ENCODE measurements around the gene IRAK3.
A peak's percentile ranks its signal among the peaks of the same experiment; 100 is the strongest.

IRAK3 gene

DNA sequence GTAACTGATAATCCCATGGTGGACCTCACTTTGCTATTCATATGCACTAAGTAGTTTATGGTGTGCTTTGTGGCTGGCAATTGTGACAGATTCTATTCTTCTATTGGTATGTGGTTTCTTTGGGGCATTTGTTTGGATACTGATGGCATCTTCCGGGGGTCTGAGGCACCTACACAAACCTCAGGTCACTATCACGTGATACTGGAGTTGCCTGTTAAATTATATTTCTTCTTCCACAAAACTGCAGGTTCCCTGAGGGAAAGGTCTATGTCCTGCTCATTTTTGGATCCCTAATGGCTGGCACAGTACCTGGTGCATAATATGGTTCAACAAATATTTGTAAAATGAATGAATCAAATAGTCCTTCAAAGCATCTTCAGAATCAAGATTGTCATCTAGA, 63.8 kb downstream of the IRAK3 start:
- no peak for DNase-seq (ENCODE audit: low read depth in 3 of 3)

DNA sequence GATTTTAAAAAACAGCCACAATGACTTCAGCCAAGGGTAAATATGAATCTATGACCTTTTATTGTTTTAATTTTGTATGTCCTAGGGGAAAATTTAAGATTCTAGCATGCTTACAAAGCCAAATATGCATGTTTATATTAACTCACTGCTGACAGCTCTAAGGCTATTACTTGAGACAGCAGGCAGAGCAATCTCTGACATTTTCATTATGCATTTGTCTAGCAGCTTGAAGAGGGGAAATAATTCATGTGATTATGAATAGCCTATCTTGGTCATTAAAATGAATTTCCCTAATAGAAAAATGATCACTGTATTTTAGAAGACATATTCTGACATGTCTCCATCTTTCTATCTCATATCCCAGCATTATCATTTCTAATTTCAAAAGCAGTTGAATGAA, 66.7 kb downstream of the IRAK3 start:
- no peak for DNase-seq (ENCODE audit: low read depth in 3 of 3)

DNA sequence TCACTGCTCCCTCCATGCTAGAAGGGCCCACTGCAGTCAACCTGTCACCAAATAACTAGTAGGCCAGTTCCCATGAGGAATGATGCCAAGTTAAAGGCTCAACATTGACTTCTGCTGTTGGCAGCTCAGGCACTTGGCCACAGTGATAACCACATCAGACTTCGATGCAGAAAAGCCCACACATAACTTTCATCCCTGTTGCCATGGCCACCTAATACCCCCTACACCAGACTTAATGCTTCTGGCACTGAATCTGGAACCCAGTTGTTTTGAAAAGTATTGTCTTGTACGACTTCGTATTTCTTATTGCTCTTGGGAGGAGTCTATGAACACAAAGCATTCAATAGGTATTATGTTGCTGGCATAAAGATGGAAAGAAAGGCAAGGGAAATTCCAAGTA, 69.0 kb downstream of the IRAK3 start:
- DNase-seq (ENCODE audit: low read depth in 3 of 3), result no peak

DNA sequence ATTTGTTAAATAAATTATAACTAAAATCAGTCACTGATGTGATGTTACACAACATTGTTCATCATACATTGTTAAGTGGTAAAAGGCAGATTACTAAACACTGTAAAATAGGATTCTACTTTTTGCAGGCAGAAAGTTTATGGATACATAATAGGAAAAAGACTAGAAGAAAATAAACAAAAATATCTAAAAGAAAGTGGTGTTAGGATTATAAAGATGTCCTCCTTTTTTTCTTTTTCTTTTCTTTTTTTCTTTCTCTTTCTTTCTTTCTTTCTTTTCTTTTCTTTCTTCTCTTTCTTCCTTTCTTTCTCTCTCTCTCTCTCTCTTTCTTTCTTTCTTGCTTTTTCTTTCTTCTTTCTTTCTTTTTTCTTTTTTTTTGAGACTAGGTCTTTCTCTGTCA, 73.7 kb downstream of the IRAK3 start:
- no peak for DNase-seq (ENCODE audit: low read depth in 3 of 3)

DNA sequence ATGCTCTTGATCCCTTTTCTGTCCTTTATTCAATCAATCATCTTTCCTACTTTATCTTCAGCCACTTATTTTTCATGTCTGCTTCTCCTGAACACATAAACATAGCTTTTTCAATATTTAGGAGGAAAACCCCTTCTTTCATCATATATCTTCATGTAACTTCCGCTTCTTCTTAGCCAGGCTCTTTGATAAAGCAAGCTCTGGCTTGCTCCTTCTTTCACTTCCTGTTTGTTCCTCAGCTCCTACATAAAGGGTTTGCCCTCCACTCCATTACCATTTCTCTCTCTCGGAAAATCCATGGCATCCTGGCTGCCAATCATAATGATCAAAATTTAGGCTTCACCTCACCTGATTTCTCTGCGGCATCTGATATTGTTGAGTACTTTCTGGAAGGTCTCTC, 79.5 kb downstream of the IRAK3 start:
- no peak for DNase-seq (ENCODE audit: low read depth in 3 of 3)

DNA sequence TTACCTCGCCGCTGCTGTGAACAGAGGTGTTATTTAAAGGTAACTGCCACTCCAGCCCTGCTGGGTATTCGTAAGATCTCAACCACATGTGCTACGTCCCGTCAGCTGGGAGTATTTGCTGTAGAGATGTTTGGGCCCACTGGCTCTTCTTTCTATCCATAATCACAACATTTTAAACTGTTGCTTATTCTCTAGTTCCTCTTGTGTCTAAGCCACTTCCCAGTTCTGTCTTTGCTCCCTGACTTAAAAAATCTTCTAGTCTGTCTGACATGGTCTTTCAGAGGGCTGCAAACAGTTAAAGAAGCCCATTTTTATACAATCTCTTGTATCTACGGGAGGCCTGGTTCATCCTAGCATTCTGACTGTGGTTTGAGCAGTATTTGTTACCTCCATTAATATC, 80.1 kb downstream of the IRAK3 start:
- no peak for DNase-seq (ENCODE audit: low read depth in 3 of 3)

DNA sequence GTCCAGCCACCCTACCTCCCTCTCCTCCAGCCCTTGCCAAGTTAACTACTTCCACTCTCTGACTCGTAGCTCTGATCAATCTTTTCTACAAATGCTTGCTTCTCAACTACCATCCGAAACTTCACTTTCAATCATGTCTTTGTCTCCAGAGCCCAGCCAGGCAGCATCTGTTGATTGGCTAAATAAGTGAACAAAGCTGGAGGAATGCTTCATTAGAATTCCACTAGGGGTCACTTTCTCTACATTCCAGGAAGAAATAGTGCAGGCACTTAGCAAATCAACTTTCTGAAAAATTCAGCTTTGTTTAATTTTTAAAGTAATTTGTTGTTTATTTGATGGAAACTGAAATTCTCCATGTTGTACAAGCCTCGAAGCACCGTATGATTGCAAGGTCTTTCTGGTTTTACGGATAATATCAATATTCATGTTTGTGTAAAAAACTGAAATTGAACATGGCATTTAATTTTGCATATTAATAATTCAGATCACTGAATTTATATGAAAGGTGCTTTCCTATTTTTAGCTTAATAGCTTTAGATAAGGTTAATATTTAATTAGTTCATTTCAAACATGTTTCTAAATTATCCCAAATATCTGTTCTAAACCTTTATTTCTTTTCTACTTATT, 80.9 kb downstream of the IRAK3 start:
- DNase-seq (ENCODE audit: low read depth in 3 of 3), result no peak

DNA sequence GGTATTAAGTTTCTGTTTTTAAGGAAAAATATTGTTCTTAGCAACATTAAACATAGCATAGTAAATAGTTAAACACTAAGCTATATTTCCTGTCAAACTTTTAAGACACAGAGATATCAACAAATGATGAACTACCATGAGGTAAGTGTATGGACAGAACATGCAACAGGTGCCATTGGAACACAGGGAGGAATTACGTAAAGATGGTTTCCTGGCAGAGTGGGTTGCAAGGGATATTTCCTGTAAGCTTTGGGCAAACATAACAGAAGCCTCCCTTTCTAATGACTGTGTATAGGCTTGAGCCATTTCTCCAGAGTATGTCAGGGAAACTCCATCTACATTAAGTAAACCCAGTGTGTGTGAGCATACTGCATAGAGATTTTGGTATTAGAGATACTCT, 81.6 kb downstream of the IRAK3 start:
- no peak for DNase-seq (ENCODE audit: low read depth in 3 of 3)

DNA sequence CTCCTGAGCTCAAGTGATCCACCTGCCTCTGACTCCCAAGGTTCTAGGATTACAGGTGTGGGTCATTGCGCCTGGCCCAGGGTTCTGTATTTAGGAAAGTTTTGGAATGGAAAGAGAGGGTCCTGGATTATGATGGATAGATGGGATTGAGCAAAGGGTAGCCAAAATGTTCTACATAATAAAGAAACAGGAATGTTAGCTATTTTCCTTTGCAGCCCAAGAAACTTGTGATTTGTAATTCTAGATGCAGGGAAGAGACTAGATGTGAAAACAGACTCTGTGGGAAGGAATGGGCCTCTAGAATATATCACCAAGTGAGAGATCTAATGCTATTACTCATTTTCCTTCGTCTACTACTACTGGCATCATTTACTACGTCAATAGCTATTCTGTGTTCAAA, 83.6 kb downstream of the IRAK3 start:
- DNase-seq (ENCODE audit: low read depth in 3 of 3), result no peak

DNA sequence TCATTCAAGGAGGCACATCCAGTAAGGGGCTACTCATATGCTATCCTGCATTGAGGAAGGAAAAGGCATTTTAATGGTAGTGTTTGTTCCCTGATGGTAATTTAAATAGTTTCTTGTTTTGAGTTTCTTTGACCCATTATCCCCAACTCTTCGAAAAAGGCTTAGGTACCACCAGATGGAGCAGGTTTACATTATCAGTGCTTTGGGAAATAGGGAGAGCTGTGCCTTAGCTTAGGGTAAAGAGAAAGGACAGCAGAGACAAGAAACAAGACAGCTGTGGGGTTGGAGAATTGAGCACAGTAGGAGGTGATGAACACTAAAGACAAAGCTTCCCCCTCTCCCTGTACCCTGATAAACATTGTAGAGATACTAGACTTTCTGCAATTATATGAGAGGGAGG, 84.1 kb downstream of the IRAK3 start:
- DNase-seq (ENCODE audit: low read depth in 3 of 3), result no peak

DNA sequence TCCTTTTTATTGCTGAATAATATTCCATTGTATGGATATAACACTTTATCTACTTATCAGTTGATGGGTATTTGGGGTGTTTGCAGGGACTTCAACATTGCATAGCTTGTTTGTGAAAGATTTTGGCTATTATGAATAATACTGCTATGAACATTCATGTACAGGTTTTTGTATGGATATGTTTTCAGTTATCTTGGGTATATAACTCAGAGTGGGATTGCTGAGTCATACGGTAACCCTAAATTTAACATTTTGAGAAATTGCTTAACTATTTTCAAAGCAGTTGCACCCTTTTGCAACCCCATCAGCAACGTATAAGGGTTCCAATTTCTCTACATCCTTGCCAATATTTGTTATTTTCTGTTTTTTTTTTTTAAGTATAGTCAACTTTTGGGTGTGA, 86.0 kb downstream of the IRAK3 start:
- DNase-seq (ENCODE audit: low read depth in 3 of 3), result no peak

DNA sequence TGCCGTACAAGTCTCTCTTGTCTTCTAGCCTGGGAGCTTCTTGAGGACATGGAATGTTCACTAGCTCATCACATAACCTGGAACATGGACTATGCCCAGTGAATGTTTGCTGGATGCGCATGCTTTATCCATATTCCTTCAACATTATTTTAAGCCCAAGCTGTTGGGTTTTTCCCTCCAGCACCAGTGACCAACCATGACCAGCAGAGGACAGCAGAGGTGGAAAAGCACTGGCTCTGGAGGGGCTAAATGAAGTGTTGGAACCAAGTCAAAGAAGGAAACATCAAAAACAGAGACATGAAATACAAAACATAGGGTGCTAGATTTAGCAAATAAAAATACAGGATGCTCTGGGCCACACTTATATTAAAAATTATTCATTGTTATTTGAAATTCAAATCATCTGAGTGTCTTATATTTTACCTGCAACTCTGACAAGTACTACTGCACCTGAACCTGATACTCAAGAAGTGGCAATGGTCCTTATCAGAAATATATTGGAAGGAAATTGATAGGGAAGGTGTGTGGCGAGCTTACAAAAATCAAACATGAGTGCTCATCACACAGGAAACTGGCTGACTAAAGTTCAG, 90.2 kb downstream of the IRAK3 start:
- DNase-seq (ENCODE audit: low read depth in 3 of 3), result no peak

DNA sequence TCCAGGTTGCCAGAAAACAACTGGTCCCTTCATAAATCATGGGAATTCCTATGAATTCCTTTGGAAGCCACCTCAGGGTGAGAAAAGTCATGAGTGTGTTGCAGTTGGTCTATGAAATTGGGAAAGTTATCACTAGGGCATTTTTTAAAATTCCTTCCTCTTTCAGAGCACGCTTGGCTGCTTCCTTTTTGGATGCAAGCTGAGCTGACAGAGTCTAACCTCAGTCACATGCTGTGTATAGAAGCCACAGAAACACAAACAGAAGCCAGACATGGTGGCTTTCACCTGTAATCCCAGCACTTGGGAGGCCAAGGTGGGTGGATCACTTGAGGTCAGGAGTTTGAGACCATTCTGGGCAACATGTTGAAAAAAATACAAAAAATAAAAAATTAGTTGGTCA, 91.5 kb downstream of the IRAK3 start:
- DNase-seq (ENCODE audit: low read depth in 3 of 3), result no peak

DNA sequence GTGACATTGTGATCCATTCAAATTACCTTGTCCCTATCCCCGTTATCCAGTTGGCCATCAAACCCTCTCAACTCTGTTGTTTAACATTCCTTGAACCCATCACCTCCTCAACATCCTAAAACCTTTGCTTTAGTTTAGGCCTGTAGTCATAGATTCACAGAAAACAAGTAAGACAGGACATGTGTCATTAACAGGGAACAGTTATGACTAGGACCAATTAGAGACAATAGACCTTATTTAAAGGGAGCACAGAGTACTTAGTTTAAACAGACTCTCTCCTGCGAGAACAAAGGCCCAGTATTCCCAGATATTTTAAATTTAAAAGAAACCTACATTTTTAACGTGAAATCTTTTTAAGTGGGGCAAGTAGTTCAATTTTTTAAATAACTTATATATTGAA, 93.2 kb downstream of the IRAK3 start:
- no peak for DNase-seq (ENCODE audit: low read depth in 3 of 3)

DNA sequence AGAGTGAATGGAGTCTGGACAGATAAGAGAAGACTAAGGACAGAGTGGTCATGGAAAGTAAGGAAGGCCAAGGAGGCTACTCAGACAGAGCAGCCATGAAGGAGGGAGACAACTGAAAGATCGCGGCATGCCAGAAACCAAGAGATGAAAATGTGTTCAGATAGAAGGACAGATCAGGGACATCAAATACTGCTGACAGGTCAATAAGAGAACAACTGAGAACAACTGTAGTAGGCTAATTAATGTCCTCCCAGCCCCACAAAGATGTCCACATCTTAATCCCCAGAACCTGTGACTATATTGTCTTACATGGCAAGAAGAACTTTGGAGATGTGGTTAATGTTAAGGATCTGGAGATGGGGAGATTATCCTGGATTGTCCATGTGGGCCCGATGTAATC, 98.3 kb downstream of the IRAK3 start:
- no peak for DNase-seq (ENCODE audit: low read depth in 3 of 3)

DNA sequence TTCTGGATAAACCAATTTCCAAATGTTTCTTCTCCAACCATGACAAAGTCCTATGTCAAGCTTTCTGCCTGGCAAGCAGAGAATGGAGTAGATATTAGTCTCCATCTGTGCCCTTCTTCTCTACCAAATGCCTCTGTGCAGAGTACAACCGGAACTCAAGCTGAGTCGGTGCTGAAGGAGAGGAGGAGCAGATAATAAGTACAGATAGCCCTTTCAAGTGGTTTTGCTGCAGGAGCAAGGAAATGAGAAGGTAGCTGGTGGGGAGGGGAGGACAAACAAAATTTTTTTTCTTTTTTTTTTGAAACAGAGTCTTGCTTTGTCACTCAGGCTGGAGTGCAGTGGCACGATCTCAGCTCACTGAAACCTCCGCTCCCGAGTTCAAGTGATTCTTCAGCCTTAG, 99.1 kb downstream of the IRAK3 start:
- peak in 1 of 3 experiments; percentile 25 for DNase-seq (ENCODE audit: low read depth in 3 of 3)

DNA sequence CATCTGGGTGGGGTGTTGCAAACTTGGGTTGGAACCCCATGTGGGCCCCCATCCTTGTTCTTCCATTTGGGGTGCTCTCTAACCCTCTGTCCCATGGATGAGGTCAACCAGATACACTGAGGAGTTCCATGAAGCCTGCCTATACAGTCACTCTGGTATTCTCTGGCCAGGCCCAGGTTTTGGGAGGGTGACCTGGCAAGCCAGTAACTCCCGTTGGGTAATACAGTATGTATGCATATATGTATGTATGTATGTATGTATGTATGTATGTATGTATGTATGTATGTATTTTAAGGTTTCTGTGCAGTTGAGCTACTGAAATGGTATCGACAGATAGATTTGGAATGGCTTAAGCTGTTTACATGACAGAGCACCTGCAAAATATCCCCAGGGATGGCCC, 100.5 kb downstream of the IRAK3 start:
- DNase-seq (ENCODE audit: low read depth in 3 of 3), result no peak

DNA sequence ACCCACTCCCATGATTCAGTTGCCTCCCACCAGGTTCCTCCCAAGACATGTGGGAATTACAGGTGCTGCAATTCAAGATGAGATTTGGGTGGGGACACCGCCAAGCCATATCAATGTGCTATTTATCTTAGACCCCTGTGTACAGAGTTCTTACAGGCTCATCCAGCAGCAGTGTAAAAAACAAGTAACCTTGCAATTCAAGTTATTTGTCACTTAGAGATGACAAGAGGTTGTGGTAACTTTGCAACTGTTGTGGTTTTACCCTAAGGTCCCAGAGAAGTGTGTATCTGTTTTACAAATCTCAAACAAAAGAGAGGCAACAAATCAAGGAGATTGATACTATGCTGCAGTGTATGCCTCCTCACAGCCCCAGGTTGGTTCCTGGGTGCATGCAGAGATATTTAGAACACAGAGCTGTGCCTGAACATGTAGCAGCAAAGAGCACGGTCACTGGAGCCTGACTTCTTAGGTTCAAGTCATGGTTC, 101.7 kb downstream of the IRAK3 start:
- DNase-seq (ENCODE audit: low read depth in 3 of 3), result no peak

DNA sequence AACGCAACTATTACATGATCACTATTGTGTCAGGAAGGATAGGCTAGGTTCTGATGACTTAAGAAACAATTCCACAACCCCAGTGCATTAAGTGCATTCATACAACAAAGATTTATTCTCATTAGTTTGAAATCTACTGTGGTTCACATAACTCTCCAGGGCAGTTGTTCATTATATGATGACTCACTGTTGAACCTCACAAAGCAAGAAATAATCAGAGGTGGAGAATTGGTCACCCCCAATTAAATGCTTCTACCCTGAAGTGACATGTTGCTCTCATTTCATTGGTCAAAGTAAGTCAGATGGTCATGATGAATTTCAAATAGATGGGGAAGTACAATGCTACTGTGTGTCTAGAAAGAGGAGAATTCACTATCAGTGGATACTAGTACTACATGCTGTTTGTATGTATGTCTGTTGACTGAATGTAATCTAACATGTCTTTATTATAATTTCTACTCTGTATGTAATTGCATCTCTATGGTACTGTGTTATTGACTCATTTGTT, 107.2 kb downstream of the IRAK3 start:
- no peak for DNase-seq (ENCODE audit: low read depth in 3 of 3)

DNA sequence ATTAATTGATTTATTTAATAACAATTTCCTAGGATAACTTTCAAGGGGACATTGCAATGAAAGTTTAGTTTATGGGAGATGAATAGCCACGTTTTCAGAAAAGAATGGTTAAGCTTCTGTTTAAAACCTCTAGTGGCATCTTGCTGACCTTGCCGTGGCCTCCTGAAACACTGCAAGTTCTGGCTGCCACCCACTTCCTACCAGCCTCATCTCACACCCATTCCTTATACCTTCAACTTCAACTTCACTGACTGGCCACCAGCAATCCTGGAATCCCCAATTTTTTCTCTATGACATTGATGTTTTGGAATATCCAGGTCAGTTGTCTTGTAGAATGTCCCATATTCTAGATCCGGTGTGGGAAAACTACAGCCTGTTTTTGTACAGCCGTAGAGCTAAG, 108.1 kb downstream of the IRAK3 start:
- no peak for DNase-seq (ENCODE audit: low read depth in 3 of 3)

DNA sequence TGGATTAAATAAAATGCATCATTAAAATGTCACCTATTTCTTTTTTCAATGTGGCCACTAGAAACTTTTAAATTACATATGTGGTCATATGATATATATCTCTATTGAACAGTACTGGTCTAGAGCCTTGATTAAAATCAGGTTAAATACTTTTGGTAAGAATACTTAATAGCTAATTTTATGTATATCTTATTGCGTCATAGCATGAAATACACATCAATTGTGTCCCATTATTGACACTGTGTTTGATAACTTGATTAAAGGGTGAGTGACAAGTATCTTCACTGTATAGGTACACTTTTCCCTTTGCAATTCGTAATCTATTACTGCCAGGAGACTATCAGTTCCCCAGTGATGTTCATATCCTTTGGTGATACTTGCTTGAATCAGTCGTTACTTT, 108.9 kb downstream of the IRAK3 start:
- no peak for DNase-seq (ENCODE audit: low read depth in 3 of 3)

DNA sequence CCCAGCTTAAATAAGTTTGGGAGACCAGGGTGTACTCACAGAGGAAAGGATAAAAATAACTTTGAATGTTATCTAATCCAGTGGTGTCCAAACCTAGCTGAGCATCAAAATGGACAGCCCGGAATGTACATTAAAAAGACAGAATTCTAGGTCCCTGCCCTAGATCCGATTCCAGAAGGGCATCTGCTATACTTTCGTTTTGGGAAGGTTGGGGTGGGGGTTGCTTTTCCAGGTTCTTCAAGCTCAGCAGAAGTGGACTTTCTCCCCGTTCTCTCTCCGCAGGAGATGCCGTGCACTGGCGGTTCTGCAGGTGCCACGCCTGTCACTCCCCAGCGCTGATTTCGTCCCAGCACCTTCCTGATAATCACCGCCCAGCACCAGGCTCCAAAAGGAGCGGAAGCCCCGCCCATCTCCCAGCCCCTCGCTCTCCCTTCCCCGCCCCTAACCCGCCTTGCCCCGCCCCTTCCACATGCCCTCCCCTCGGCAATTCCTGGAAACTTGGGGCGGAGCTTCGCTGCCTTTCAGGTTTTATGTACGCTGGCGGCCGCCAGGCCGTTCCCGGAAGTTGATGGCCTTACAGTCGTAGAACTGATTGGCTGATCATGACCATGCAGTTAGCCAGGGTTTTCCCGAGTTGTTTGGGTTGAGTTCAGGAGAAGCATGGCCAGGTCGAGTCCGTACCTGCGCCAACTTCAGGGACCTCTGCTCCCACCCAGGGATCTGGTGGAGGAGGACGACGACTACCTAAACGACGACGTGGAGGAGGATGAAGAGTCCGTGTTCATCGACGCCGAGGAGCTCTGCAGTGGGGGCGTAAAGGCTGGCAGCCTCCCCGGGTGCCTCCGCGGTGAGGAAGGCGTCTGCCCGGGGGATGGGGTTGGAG, 113.2 kb downstream of the IRAK3 start, which contains the start of gene HELB:
TSS of gene HELB (plus strand) at position 550 of the 883 bp plus-strand sequence. CDS start at position 661, 111 bp downstream.
- peak; percentile 97 to 98 (median 98) for DNase-seq (ENCODE audit: low read depth in 3 of 3)

DNA sequence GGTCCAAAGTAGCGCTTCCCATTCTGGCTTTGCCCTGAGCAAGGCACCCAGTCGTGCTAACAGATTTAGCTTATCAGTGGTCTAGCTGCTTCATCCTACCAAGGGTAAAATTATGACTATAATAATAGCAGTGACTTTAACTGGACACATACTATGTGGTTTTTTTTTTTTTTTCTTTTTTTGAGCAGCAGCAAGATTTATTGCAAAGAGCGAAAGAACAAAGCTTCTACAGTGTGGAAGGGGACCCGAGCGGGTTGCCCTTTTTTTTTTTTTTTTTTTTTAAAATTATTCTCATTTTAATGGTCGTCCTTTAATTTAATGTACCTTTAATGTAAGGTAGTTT, 113.8 kb downstream of the IRAK3 start:
- DNase-seq (ENCODE audit: low read depth in 3 of 3), result no peak
